Colonic mucosa (tissue), 4 donors: ENCODE results near the gene AFP. TPM values are rescaled to one million over a fixed set of nuclear protein-coding genes. Genes with fewer than 3 reads are reported as not detected.

Experiments used
- DNase-seq: peaks from one replicate; pipeline ENCODE4 v3.0.0-alpha.2; 2020
- H3K27ac ChIP-seq: fragments of 200-600 bp; one replicate; pipeline ENCODE4 v1.8.0; 2021
- H3K27me3 ChIP-seq: fragments of 200-600 bp; one replicate; pipeline ENCODE4 v1.8.0; 2021
- H3K36me3 ChIP-seq: fragments of 200-600 bp; one replicate; pipeline ENCODE4 v1.8.0; 2021
- H3K4me1 ChIP-seq: fragments of 200-600 bp; one replicate; pipeline ENCODE4 v1.8.0; 2021; ENCODE audit warnings: mild to moderate bottlenecking
- H3K4me3 ChIP-seq: fragments of 200-600 bp; one replicate; pipeline ENCODE4 v1.8.0; 2021
- H3K9ac ChIP-seq, 2 donors: one replicate each; pipeline ENCODE4 v1.7.0; 2013; ENCODE audit warnings: control low read depth in 2 of 2, low read depth in 2 of 2, low read length in 2 of 2
- H3K9me3 ChIP-seq: fragments of 200-600 bp; one replicate; pipeline ENCODE4 v1.8.0; 2021
- intact Hi-C: fragments of 100-400 bp; cut with DNase I; formaldehyde crosslinking; loops from one replicate; pipeline ENCODE4 v1.14.1; 2022
- total RNA-seq, 2 donors: library from RNA; stranded (reverse); fragmentation: NEBNext Ultra II Directional in 1 of 2; extraction: Animal tissue kit (Norgen Biotek cat#: 25700) in 1 of 2; gene quantifications; one replicate each; pipeline ENCODE4 v1.2.1, GENCODE V29; 2021
- TF ChIP-seq, protein P1 (sequence below): fragments of 200-600 bp; IDR thresholded peaks from one replicate; pipeline ENCODE4 v1.8.0; 2022; ENCODE audit warnings: antibody characterized with exemption, mild to moderate bottlenecking
- donor health status: healthy.
- donor health status: DM: no; HTN: no; CAD: no.
- donor health status: DM: no; HTN: no; CAD: no.

Gene AFP
- total RNA-seq, 2 donors from 2014 or later: 0.48 to 4.6 TPM

- no peaks in the 10 kb centered on the region for H3K36me3 ChIP-seq
Measured at GRCh38 chr4:73460913-73461522, 25.0 kb downstream of the AFP start.

GRCh38 chr4:73468170-73468569 lies 32.1 kb downstream of the AFP start:
- Histone ChIP-seq H3K9ac (no peak overlapping the region), H3K36me3 (no peaks in the 10 kb centered on the region), H3K27ac (no peak overlapping the region), H3K9me3 (no peaks in the 10 kb centered on the region), H3K4me3 (no peak overlapping the region), H3K27me3 (no peaks in the 10 kb centered on the region), H3K4me1 (no peaks in the 10 kb centered on the region)
- intact Hi-C loops: no loop called here
- DNase-seq: no peak
- TF ChIP-seq, protein P1, sequence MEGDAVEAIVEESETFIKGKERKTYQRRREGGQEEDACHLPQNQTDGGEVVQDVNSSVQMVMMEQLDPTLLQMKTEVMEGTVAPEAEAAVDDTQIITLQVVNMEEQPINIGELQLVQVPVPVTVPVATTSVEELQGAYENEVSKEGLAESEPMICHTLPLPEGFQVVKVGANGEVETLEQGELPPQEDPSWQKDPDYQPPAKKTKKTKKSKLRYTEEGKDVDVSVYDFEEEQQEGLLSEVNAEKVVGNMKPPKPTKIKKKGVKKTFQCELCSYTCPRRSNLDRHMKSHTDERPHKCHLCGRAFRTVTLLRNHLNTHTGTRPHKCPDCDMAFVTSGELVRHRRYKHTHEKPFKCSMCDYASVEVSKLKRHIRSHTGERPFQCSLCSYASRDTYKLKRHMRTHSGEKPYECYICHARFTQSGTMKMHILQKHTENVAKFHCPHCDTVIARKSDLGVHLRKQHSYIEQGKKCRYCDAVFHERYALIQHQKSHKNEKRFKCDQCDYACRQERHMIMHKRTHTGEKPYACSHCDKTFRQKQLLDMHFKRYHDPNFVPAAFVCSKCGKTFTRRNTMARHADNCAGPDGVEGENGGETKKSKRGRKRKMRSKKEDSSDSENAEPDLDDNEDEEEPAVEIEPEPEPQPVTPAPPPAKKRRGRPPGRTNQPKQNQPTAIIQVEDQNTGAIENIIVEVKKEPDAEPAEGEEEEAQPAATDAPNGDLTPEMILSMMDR: no peak

More at GRCh38 chr4:73460913-73461522, 25.0 kb downstream of the AFP start:
- no peak for DNase-seq
- intact Hi-C loops: no loop called here
- H3K27me3 ChIP-seq: no peaks in the 10 kb centered on the region
- H3K9me3 ChIP-seq: no peaks in the 10 kb centered on the region
- TF ChIP-seq, protein P1: no peak
- H3K27ac ChIP-seq: no peak overlapping the region
- no peak overlapping the region for H3K9ac ChIP-seq
- H3K4me3 ChIP-seq: no peak overlapping the region
- no peaks in the 10 kb centered on the region for H3K4me1 ChIP-seq

- no peak overlapping the region for H3K4me3 ChIP-seq
- intact Hi-C loops: no loop called here
- no peaks in the 10 kb centered on the region for H3K9me3 ChIP-seq
- no peaks in the 10 kb centered on the region for H3K4me1 ChIP-seq
- no peak overlapping the region for H3K27ac ChIP-seq
- TF ChIP-seq, protein P1: no peak
- H3K36me3 ChIP-seq: no peaks in the 10 kb centered on the region
- no peak for DNase-seq
- H3K9ac ChIP-seq: no peak overlapping the region
- no peaks in the 10 kb centered on the region for H3K27me3 ChIP-seq
Measured at GRCh38 chr4:73470728-73471127, 34.7 kb downstream of the AFP start.

DNA sequence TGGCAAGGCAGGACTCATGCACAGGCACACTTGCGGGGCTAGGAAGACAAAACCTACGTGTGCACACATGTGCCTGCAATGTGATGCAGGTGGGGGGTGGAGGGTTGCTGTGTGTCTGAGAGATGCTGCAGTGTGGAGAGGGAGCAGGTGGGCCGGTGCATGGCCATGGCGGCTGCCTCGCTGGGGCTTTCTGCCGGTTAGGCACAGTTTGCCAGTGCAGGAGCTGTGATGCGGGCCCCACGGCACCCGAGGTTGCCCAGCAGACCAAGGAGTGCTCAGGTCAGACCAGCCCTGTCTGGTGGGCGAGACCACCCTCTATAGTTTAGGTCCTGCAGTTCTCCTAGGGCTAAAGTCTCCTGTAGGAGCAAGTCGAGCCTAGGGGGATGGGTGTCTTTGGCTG lies 41.2 kb downstream of the AFP start:
- DNase-seq: no peak
- no peaks in the 10 kb centered on the region for H3K27me3 ChIP-seq
- H3K4me1 ChIP-seq: no peaks in the 10 kb centered on the region
- TF ChIP-seq, protein P1: no peak
- no peaks in the 10 kb centered on the region for H3K36me3 ChIP-seq
- no peak overlapping the region for H3K9ac ChIP-seq
- H3K27ac ChIP-seq: no peak overlapping the region
- no peak overlapping the region for H3K4me3 ChIP-seq
- intact Hi-C loops: no loop called here
- no peaks in the 10 kb centered on the region for H3K9me3 ChIP-seq

- DNase-seq: no peak
- intact Hi-C loops: no loop called here
- Histone ChIP-seq H3K4me1 (no peaks in the 10 kb centered on the region), H3K9me3 (no peaks in the 10 kb centered on the region), H3K4me3 (no peak overlapping the region), H3K36me3 (no peaks in the 10 kb centered on the region), H3K9ac (no peak overlapping the region), H3K27ac (no peak overlapping the region), H3K27me3 (no peaks in the 10 kb centered on the region)
- TF ChIP-seq, protein P1: no peak
Measured at GRCh38 chr4:73479323-73479722, 43.3 kb downstream of the AFP start.
